PC-3 (cell line): ENCODE measurements around the gene ZC3H4.

Experiments
- EZH2 ChIP-seq: fragments of 300-600 bp; sonication (generic); IDR thresholded peaks from one replicate; pipeline ENCODE4 v1.6.1; 2017; ENCODE audit warnings: antibody characterized with exemption, mild to moderate bottlenecking, low read length; ENCODE audit not compliant: unreplicated experiment
- EZH2phosphoT487 ChIP-seq: fragments of 300-600 bp; sonication (generic); IDR thresholded peaks from 2 replicates; pipeline ENCODE4 v1.6.1; 2018; ENCODE audit warnings: mild to moderate bottlenecking, antibody characterized with exemption, low read length, borderline replicate concordance
- TF ChIP-seq, protein P1 (sequence below): fragments of 300-600 bp; sonication (generic); conservative IDR thresholded peaks from 2 replicates; pipeline ENCODE4 v1.5.1; 2017; ENCODE audit warnings: antibody characterized with exemption, low read depth, mild to moderate bottlenecking, low read length

DNA sequence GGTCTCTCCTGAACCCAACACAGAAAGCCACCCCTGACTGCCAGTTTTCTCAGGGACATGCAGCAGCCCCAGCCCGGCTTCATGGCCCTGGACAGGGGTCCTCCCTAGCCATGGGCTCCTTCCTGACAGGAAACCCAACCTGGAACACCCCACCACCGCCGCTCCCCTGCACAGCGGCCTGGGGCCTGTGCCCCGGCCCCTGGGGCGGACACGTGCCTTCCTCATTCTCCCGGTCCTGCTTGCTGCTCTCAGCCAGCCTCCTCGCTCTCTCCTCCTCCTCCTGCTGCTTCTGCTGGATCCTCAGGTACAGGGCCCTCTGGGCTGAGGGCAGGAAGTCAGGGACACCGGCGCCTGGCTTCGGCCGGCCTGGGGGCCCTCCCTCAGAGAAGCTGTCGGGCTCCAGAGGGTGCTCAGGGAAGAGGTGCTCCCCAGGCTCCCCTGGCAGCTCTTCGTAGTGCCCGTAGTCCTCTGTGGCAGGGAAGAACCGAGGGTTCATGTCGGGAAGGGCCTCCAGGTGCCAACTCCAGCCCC, 44.6 kb downstream of the ZC3H4 start:
- TF ChIP-seq EZH2 (no peak), EZH2phosphoT487 (no peak)
- TF ChIP-seq, protein P1, sequence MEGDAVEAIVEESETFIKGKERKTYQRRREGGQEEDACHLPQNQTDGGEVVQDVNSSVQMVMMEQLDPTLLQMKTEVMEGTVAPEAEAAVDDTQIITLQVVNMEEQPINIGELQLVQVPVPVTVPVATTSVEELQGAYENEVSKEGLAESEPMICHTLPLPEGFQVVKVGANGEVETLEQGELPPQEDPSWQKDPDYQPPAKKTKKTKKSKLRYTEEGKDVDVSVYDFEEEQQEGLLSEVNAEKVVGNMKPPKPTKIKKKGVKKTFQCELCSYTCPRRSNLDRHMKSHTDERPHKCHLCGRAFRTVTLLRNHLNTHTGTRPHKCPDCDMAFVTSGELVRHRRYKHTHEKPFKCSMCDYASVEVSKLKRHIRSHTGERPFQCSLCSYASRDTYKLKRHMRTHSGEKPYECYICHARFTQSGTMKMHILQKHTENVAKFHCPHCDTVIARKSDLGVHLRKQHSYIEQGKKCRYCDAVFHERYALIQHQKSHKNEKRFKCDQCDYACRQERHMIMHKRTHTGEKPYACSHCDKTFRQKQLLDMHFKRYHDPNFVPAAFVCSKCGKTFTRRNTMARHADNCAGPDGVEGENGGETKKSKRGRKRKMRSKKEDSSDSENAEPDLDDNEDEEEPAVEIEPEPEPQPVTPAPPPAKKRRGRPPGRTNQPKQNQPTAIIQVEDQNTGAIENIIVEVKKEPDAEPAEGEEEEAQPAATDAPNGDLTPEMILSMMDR, result no peak
